ENCODE data around the gene RAX.

GRCh38 chr18:59311631-59312030 is 38.4 kb upstream of the RAX start:
- TF ChIP-seq, protein P1, sequence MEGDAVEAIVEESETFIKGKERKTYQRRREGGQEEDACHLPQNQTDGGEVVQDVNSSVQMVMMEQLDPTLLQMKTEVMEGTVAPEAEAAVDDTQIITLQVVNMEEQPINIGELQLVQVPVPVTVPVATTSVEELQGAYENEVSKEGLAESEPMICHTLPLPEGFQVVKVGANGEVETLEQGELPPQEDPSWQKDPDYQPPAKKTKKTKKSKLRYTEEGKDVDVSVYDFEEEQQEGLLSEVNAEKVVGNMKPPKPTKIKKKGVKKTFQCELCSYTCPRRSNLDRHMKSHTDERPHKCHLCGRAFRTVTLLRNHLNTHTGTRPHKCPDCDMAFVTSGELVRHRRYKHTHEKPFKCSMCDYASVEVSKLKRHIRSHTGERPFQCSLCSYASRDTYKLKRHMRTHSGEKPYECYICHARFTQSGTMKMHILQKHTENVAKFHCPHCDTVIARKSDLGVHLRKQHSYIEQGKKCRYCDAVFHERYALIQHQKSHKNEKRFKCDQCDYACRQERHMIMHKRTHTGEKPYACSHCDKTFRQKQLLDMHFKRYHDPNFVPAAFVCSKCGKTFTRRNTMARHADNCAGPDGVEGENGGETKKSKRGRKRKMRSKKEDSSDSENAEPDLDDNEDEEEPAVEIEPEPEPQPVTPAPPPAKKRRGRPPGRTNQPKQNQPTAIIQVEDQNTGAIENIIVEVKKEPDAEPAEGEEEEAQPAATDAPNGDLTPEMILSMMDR (IDR thresholded peaks at IDR 0.05): no peak
- TF ChIP-seq POLR2A (IDR thresholded peaks at IDR 0.05): no peak

Measured in body of pancreas (tissue), 4 donors.